WTC11 (cell line): ENCODE measurements around the gene YIPF2. TPM values are rescaled to one million over a fixed set of nuclear protein-coding genes. Genes with fewer than 3 reads are reported as not detected.

ENCODE experiments used
- AR ChIP-seq: fragments of 250-450 bp; sonication (Bioruptor Pico); IDR thresholded peaks from 2 replicates; pipeline ENCODE4 v1.9.0; 2021; ENCODE audit warnings: mild to moderate bottlenecking
- ARID4B ChIP-seq: sonication (generic); formaldehyde crosslinking; IDR thresholded peaks from 2 replicates; pipeline ENCODE4 v1.8.0; 2023; ENCODE audit warnings: missing genetic modification reagents, mild to moderate bottlenecking, borderline replicate concordance
- CREM ChIP-seq: sonication (generic); formaldehyde crosslinking; IDR thresholded peaks from 2 replicates; pipeline ENCODE4 v1.8.1; 2022; ENCODE audit warnings: mild to moderate bottlenecking, missing genetic modification reagents, moderate library complexity
- E2F1 ChIP-seq: sonication (generic); formaldehyde crosslinking; IDR thresholded peaks from 2 replicates; pipeline ENCODE4 v1.8.0; 2022; ENCODE audit warnings: mild to moderate bottlenecking, missing genetic modification reagents
- E2F5 ChIP-seq: sonication (generic); formaldehyde crosslinking; IDR thresholded peaks from 2 replicates; pipeline ENCODE4 v1.8.1; 2022; ENCODE audit warnings: mild to moderate bottlenecking, moderate library complexity, missing genetic modification reagents
- ELF4 ChIP-seq: sonication (generic); formaldehyde crosslinking; IDR thresholded peaks from 2 replicates; pipeline ENCODE4 v1.8.1; 2022; ENCODE audit warnings: low read depth, mild to moderate bottlenecking, moderate library complexity, missing genetic modification reagents
- EMX1 ChIP-seq: fragments of 250-450 bp; sonication (Bioruptor Pico); IDR thresholded peaks from 2 replicates; pipeline ENCODE4 v1.8.0; 2021; ENCODE audit warnings: mild to moderate bottlenecking
- ETV6 ChIP-seq: sonication (generic); formaldehyde crosslinking; IDR thresholded peaks from 2 replicates; pipeline ENCODE4 v1.8.1; 2022; ENCODE audit warnings: mild to moderate bottlenecking, missing genetic modification reagents
- FOXK1 ChIP-seq: sonication (generic); formaldehyde crosslinking; IDR thresholded peaks from 2 replicates; pipeline ENCODE4 v1.8.0; 2022; ENCODE audit warnings: mild to moderate bottlenecking, moderate library complexity, missing genetic modification reagents
- NFE2L1 ChIP-seq: sonication (generic); formaldehyde crosslinking; IDR thresholded peaks from 2 replicates; pipeline ENCODE4 v1.8.1; 2023; ENCODE audit warnings: missing genetic modification reagents
- RORB ChIP-seq: fragments of 250-450 bp; sonication (Bioruptor Pico); IDR thresholded peaks from 2 replicates; pipeline ENCODE4 v1.9.0; 2021; ENCODE audit warnings: mild to moderate bottlenecking
- TCF7 ChIP-seq: sonication (generic); formaldehyde crosslinking; IDR thresholded peaks from 2 replicates; pipeline ENCODE4 v1.8.0; 2022; ENCODE audit warnings: mild to moderate bottlenecking, low read depth, missing genetic modification reagents, moderate library complexity
- ZBTB43 ChIP-seq: sonication (generic); formaldehyde crosslinking; IDR thresholded peaks from 2 replicates; pipeline ENCODE4 v1.8.1; 2023; ENCODE audit warnings: mild to moderate bottlenecking, missing genetic modification reagents
- ZNF396 ChIP-seq: fragments of 250-450 bp; sonication (Bioruptor Pico); IDR thresholded peaks from 2 replicates; pipeline ENCODE4 v1.8.0; 2021; ENCODE audit warnings: mild to moderate bottlenecking, moderate library complexity, borderline replicate concordance
- ZNF512 ChIP-seq: sonication (generic); formaldehyde crosslinking; IDR thresholded peaks from 2 replicates; pipeline ENCODE4 v1.8.1; 2022; ENCODE audit warnings: missing genetic modification reagents, borderline replicate concordance
- total RNA-seq: library from RNA; stranded (reverse); gene quantifications from 3 replicates; pipeline ENCODE4 v1.2.3, GENCODE V29; 2021
- TF ChIP-seq, protein P1 (sequence below): fragments of 250-450 bp; sonication (Bioruptor Pico); IDR thresholded peaks from 2 replicates; pipeline ENCODE4 v2.1.2; 2022; ENCODE audit warnings: mild to moderate bottlenecking, moderate library complexity
- TF ChIP-seq, protein P2 (sequence below): sonication (generic); formaldehyde crosslinking; IDR thresholded peaks from 2 replicates; pipeline ENCODE4 v1.8.0; 2023; ENCODE audit warnings: mild to moderate bottlenecking, missing genetic modification reagents
- TF ChIP-seq, protein P3 (sequence below): sonication (generic); formaldehyde crosslinking; conservative IDR thresholded peaks from 2 replicates; pipeline ENCODE4 v1.8.1; 2022; ENCODE audit warnings: mild to moderate bottlenecking, missing genetic modification reagents
- TF ChIP-seq, protein P4 (sequence below): fragments of 250-450 bp; sonication (Bioruptor Pico); IDR thresholded peaks from 2 replicates; pipeline ENCODE4 v1.9.0; 2021; ENCODE audit warnings: mild to moderate bottlenecking

The YIPF2 gene
- total RNA-seq, 1 experiment from 2014 or later: 65.5 TPM

DNA sequence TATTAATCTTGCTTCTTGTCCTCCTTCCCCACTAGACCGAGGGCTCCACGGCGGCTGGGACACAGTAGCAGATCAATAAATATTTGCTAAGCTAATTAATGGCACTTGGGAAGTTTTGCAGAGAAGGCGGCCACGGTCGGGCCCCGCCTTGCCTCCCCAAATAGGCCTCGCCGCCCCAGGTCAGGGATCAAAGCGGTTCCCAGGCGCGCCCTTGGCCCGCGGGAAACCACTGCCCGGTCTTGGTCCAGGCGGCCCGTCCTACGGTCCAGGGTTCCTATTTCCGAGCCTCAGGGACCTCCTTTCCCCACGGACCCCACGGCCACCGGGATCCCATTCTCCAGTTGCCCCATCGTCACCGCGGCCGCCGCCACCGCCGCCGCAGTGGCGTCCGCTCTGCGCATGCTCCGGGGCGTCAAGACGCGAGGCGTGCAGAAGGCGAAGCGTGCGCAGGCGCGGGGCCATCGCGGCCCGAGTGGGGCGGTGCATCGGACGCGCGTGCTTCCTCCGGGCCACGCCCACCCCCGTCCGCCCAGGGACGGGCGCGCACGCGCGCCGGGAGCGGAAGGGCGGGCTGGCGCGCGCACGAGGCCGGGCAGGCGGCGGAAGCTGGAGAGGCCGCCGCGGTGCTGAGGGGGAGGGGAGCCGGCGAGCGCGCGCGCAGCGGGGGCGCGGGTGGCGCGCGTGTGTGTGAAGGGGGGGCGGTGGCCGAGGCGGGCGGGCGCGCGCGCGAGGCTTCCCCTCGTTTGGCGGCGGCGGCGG, 32.1 kb upstream of the YIPF2 start, which contains the start of gene SMARCA4 (continued):
- TF ChIP-seq, protein P1, sequence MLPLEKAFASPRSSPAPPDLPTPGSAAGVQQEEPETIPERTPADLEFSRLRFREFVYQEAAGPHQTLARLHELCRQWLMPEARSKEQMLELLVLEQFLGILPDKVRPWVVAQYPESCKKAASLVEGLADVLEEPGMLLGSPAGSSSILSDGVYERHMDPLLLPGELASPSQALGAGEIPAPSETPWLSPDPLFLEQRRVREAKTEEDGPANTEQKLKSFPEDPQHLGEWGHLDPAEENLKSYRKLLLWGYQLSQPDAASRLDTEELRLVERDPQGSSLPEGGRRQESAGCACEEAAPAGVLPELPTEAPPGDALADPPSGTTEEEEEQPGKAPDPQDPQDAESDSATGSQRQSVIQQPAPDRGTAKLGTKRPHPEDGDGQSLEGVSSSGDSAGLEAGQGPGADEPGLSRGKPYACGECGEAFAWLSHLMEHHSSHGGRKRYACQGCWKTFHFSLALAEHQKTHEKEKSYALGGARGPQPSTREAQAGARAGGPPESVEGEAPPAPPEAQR: peak; percentile 73; the same call in 1 of the 2 replicates
- peak; percentile 76; the same call in 1 of the 2 replicates for TF ChIP-seq E2F5 (CRISPR knock-in tag)
- TF ChIP-seq ZNF396: no peak
- peak; percentile 87; the same call in 1 of the 2 replicates for TF ChIP-seq ETV6 (CRISPR knock-in tag)
- TF ChIP-seq ZNF512 (CRISPR knock-in tag): no peak
- TF ChIP-seq, protein P2, sequence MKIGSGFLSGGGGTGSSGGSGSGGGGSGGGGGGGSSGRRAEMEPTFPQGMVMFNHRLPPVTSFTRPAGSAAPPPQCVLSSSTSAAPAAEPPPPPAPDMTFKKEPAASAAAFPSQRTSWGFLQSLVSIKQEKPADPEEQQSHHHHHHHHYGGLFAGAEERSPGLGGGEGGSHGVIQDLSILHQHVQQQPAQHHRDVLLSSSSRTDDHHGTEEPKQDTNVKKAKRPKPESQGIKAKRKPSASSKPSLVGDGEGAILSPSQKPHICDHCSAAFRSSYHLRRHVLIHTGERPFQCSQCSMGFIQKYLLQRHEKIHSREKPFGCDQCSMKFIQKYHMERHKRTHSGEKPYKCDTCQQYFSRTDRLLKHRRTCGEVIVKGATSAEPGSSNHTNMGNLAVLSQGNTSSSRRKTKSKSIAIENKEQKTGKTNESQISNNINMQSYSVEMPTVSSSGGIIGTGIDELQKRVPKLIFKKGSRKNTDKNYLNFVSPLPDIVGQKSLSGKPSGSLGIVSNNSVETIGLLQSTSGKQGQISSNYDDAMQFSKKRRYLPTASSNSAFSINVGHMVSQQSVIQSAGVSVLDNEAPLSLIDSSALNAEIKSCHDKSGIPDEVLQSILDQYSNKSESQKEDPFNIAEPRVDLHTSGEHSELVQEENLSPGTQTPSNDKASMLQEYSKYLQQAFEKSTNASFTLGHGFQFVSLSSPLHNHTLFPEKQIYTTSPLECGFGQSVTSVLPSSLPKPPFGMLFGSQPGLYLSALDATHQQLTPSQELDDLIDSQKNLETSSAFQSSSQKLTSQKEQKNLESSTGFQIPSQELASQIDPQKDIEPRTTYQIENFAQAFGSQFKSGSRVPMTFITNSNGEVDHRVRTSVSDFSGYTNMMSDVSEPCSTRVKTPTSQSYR (CRISPR knock-in tag): no peak; the same call in 1 of the 2 replicates
- peak; percentile 90 for TF ChIP-seq ZBTB43 (CRISPR knock-in tag)
- TF ChIP-seq, protein P3, sequence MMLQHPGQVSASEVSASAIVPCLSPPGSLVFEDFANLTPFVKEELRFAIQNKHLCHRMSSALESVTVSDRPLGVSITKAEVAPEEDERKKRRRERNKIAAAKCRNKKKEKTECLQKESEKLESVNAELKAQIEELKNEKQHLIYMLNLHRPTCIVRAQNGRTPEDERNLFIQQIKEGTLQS (CRISPR knock-in tag): no peak
- TF ChIP-seq FOXK1 (CRISPR knock-in tag): peak; percentile 95
- peak; percentile 73; the same call in 1 of the 2 replicates for TF ChIP-seq ARID4B (CRISPR knock-in tag)
- peak; percentile 74 for TF ChIP-seq NFE2L1 (CRISPR knock-in tag)
- TF ChIP-seq CREM (CRISPR knock-in tag): peak; percentile 85
- TF ChIP-seq TCF7 (CRISPR knock-in tag): no peak
- peak; percentile 65; the same call in 1 of the 2 replicates for TF ChIP-seq EMX1 (CRISPR knock-in tag)
- TF ChIP-seq E2F1 (CRISPR knock-in tag): no peak
- no peak for TF ChIP-seq AR (CRISPR knock-in tag)
- no peak for TF ChIP-seq RORB (CRISPR knock-in tag)
- TF ChIP-seq, protein P4, sequence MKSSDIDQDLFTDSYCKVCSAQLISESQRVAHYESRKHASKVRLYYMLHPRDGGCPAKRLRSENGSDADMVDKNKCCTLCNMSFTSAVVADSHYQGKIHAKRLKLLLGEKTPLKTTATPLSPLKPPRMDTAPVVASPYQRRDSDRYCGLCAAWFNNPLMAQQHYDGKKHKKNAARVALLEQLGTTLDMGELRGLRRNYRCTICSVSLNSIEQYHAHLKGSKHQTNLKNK (CRISPR knock-in tag): no peak
- peak; percentile 91; the same call in 1 of the 2 replicates for TF ChIP-seq ELF4 (CRISPR knock-in tag)
